GM19324 (cell line): ENCODE measurements around the gene SERPIND1.
"Not testable (repeated sequence)": the region's sequence is repeated elsewhere in the genome, so short reads cannot be mapped to it uniquely, and the experiment has no call there.

Experiments
- ATAC-seq: cut with Tn5 transposase; IDR thresholded peaks from one replicate; pipeline ENCODE4 v1.9.1; 2021; ENCODE audit warnings: mild to moderate bottlenecking, moderate library complexity; ENCODE audit not compliant: unreplicated experiment, low FRiP score

Gene SERPIND1

DNA sequence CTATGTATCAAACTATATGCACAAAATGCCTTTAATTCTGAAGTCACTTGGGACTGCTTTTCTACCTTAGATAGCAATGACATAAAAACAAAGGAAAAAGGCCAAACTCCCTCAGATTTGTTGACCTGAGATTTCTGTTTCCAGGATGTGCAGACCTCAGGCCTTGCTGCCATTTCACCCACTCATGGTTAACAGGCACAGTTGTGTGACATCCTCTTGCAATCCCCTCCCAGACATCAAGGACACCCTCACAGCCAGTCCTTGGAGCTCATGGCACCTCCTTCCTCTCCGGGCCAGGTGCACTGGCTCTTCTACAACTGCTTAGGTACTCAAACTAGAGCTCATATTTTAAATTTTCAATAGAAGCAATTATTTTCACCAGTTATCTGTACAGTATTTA lies 37.3 kb downstream of the SERPIND1 start:
- ATAC-seq, result no peak

DNA sequence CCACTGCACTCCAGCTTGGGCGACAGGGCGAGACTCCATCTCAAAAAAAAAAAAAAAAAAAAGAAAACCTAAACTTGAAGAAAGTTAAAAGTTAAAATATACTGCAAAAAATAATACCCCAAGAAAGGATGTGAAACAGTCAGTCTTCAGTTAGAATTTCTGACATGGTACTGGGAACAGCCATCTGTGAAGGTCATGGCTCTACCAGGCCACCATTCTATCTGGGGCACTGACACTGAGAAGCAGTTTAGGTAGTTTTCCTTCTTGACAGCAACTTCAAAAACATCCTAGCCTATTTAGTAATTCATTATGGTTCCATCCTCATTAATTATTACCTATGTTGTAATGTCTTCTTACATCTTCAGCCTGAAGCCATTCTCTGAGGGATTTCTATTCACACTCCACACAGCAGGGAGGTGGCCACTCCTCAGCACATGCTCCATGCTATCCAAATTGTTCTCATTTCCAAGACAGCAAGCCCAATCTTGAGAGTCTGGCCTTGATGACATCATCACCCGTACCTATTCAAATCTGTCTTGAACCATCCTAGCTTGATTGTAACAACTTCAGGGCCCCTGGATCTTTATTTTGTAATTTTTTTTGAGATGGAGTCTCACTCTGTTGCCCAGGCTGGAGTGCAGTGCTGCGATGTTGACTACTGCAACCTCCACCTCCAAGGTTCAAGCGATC lies 38.2 kb downstream of the SERPIND1 start:
- no peak for ATAC-seq

DNA sequence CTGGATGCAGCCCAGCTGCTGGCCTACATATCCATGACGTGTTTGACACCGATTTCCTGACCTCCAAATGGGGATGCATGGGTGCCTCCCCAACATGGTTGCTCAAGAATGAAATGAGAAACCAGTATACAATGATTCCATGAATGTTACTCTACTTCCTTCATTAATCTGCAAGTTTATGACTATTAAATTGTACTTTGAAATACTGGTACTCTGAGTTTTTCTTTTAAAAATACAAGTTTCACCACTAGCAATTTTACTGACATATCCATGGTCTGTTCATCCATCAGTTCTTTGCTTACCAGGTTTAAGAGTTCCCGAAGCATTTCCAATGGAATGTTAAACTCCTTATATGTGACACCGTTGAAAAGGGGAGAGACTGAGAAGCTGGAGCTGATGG lies 39.1 kb downstream of the SERPIND1 start:
- ATAC-seq, result no peak

DNA sequence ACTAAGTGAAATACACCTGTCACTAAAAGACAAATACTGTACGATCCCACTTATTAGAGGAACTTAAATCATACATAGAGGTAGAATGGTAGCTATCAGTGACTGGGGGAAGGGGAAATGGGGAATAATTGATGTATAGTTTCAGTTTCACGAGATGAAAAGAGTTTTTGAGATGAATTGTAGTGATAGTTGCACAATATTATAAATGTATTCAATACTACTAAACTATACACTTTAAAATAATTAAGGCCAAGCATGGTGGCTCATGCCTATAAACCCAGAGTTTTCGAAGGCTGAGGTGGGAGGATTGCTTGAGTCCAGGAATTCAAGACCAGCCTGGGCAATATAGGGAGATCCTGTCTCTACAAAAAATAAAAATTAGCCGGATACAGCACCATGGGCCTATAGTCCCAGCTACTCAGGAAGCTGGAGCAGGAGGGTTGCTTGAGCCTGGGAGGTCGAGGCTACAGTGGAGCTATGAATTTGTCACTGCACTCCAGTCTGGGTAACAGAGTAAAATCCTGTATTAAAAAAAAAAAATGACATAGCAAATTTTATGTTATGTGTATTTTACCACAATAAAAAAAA lies 40.4 kb downstream of the SERPIND1 start:
- ATAC-seq, result no peak

DNA sequence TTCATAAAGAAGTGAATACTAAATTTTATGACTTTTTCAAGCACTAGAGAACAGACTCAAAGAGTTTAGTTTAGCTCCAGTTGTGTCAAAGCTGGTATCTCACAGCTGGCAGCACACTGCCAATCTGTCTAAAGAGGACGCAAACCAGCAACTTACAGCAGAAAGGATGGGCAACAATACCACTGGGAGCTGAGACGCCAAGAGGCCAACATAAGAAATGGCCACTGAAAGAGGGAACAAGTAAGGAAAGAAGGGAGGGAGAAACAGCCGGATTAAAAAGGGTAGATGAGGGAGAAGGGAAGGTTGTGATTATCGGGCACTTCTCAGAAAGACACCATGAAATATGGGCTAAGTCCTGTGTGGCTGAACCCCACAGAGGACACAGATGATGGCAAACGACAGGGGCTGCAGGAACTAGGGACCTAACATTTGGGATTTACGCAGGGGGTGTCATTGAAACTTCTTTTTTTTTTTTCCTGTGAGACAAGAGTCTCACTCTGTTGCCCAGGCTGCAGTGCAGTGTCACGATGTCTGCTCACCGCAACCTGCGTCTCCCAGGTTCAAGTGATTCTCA lies 41.7 kb downstream of the SERPIND1 start:
- ATAC-seq, result no peak

DNA sequence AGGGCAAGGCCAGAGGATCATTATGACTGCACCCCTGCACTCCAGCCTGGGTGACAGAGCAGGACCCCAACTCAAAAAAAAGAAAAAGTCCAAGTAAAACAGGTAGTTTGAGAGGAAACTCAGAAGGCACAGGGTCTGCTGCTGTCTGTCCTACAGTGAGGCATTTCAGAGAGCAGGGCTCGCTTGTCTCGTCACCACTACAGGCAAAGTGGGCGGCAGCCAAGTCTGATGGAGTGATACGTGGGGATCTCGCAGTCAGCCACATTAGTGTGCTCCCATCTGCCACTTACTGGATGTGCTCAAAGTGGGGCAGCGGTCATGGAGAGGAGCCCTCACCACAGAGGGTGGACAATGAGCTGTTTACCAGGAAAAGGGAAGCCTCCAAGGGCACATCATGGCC lies 42.6 kb downstream of the SERPIND1 start:
- no peak for ATAC-seq

DNA sequence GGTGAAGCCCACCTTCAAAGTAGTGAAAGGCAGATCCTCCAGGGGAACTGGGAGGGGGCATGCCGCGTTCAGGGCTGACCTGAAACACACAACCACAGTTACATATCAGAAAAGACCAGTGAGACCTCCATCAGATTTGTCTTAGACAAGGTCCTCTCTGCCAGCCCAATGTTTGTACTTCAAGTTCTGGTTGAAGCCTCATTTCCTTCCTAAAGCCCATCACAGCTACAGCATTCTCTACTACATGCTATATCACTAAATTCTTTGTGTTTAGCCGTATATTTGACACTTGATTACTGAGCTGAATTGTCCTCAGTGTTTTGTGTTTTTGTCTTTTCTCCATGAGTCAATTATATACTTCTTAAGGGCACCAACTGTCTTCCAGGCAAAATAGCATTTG lies 44.6 kb downstream of the SERPIND1 start:
- ATAC-seq, result no peak

DNA sequence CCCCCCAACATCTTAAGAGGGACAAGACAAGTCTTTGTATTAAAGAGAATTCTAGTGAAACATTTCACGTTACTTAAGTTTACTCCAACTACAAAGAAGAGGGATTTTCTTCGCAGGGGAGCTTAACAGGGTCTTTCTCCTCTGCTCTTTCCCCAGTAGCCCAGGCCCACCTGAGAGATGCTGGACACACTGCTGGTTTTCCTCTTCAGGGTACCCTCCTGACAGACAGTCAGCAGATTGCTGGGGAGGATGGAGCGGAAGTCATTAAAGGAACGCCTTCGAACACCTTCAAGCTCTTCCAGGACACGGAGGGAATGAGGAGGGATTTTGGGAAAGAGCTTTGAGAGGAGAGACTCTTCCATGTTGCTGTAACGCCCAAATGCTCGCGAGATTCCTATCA lies 45.6 kb downstream of the SERPIND1 start:
- no peak for ATAC-seq

DNA sequence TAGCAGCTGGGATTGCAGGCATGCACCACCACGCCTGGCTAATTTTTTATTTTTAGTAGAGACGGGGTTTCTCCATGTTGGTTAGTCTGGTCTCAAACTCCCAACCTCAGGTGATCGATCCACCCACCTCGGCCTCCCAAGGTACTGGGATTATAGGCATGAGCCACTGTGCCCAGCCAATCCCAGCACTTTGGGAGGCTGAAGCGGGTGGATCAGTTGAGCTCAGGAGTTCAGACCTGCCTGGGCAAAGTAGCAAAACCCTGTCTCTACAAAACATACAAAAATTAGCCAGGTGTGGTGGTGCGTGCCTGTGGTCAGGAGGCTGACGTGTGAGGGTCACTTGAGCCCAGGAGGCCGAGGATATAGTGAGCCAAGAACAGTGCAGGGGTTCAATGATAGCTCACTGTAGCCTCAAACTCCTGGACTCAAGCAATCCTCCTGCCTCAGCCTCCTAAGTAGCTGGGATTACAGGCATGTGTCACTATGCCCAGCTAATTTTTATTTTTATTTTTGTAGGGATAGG lies 47.9 kb downstream of the SERPIND1 start:
- not testable (repeated sequence) for ATAC-seq

DNA sequence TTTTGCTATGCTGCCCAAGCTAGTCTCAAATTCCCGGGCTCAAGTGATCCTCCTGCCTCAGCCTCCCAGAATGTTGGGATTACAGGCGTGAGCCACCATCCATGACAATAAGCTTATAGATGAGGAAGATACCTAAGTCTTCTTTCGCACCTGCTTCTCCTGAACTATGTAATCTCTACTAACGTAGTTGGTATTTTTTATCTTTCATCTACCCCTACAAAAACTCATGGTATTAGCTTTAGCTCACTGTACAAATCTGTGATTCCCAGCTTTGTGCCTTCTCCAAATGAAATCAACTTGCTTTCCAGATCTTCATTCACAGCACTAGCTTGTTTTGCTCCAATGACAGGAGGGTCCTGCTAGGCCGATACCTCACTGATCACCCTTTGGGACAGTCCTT lies 48.3 kb downstream of the SERPIND1 start:
- no peak for ATAC-seq

DNA sequence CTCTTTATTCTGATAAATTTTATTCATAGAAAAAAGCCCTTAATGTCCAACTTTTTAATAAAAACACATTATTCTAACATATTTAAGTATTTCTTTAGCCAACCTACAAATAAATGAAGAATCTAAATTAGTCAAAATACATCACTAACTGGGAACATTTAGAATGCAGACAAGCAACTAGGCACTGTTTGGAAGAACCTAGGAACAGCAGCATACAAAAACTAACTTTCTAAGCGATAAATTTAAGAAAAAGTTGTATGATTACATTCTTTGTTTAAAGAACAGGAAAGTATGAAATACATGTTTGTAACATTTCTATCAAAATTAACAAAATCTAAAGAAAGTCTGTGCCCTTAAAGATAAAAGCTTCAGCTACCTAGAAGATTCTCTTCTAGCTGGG lies 49.4 kb downstream of the SERPIND1 start:
- ATAC-seq, result no peak

DNA sequence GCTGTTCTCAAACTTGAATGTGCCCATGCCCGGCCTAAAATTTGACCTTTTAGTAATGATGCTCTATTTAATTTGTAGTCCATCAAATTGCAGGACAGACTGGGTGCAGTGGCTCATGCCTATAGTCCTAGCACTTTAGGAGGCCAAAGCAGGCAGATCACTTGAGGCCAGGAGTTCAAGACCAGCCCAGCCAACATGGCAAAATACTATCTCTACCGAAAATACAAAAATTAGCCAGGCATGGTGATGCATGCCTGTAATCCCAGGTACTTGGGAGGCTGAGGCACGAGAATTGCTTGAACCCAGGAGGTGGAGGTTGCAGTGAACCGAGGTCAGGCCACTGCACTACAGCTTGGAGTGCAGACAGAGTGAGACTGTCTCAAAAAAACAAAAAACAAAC lies 51.3 kb downstream of the SERPIND1 start:
- ATAC-seq, result not testable (repeated sequence)

DNA sequence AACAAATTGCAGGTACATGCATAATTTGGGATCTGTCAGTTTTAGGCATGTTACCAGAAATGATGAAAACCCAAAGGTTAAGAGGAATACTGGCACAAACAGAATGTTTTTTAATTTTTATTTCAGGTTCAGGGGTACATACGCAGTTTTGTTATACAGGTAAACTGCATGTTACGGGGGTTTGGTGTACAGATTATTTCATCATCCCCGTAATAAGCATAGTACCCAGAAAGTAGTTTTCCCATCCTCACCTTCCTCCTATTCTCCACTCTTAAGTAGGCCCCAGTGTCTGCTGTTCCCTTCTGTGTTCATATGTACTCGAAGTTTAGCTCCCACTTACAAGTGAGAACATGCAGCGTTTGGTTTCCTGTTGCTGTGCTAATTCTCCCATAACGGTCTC lies 51.7 kb downstream of the SERPIND1 start:
- no peak for ATAC-seq

DNA sequence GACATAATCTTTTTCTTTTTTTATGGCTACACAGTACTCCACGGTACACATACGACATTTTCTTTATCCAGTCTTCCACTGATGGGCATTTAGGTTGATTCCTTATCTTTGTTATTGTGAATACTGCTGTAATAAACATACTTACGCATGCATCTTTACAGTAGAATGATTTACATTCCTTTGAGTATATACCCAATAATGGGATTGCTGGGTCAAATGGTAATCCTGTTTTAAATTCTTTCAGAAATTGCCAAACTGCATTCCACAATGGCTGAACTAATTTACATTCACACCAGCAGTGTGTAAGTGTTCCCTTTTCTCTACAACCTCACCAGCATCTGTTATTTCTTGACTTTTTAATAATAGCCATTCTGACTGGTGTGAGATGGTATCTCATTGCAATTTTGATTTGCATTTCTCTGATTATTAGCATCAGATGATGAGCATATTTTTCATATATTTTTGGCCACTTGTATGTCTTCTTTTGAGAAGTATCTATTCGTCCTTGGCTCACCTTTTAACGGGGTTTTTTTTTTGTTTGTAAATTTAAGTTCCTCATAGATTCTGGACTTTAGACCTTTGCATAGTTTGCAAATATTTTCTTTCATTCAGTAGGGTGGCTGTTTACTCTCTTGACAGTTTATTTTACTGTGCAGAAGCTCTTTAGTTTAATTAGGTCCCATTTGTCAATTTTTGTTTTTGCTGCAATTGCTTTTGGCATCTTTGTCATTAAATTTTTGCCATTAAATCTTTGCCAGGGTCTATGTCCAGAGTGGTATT lies 52.6 kb downstream of the SERPIND1 start:
- not testable (repeated sequence) for ATAC-seq

DNA sequence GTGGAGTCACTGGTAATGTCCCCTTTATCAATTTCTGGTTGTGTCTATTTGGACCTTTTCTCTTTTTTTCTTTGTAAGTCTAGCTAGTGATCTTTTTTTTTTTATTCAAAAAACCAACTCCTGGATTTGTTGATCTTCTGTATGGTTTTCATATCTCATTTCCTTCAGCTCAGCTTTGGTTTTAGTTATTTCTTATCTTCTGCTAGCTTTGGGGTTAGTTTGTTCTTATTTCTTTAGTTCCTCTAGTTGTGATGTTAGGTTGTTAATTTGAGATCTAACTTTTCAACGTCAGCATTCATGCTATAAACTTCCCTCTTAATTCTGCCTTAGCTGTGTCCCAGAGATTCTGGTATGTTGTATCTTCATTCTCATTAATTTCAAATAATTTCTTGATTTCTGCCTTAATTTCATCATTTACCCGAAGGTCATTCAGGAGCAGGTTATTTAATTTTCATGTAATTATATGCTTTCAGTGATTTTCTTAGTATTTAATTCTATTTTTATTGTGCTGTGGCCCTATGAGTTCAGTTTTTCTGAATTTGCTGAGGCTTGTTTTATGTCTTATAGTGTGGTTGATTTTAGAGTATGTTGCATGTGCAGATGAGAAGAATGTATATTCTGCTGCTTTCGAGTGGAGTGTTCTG lies 55.7 kb downstream of the SERPIND1 start:
- ATAC-seq, result no peak

DNA sequence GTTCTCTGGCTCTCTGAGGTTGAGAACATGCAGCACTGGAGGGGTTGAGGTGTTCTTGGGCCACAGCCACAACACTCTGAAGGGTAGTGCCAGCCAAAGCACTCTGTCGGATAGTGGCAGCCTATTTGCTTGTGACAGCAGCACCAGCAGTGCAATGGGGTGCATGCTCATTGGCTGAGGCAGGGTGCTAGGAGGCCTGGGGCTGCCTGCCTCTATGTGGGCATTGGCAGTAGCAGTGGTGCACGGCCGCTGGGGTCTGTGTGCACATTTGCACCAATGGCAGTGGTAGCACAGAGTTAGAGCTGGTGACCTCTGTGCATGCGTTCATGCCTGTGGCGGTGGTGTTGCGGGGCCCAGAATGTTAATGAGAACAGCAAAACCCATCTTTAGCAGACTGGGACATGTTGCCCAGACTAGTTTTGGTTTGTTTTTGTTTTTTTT lies 59.3 kb downstream of the SERPIND1 start:
- ATAC-seq, result no peak

DNA sequence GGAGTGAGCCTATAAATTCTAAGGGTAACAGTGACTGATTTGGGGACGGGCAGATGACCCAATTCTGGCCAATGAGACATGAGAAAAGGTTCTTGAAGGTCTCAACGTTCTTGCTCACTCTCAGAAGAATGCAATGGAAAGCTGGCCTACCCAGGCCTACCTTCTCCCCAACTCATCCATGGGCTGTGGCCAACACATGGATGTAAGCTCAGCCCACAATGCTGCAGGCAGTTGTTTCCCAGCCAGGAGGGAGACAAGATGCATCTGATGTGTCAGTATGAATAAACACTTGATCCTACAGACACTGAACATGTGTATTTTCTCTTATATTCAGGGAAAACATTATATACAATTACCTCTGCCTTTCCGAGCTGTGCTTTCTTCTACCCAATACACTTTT lies 60.3 kb downstream of the SERPIND1 start:
- ATAC-seq, result no peak

DNA sequence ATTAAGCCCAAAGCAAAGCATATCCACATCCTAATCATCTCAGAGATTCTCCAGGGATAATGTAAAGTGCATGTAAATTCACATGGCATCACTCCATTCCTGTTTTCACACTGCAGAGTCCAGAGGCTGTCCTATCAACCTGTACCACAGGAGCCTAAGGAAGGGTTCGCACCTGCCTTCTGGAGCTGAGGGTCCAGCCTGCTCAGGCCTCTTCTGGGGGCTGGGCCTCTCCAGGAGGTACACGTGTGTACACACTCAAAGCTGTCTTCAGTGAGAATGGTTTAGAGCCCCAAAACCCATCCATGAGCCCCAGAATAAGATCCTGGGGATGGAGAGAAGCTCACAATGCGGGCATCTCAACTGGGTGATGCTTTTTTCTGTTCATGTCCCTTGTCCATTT lies 60.8 kb downstream of the SERPIND1 start:
- no peak for ATAC-seq
